Panc1 (cell line): ENCODE measurements around the gene ZNF407. TPM values are rescaled to one million over a fixed set of nuclear protein-coding genes. Genes with fewer than 3 reads are reported as not detected.

Experiments used
- ATAC-seq: fragments of 200-7000 bp; cut with Tn5 transposase; 2 replicates; pipeline ENCODE4 v1.9.1; 2020; ENCODE audit warnings: mild to moderate bottlenecking, moderate library complexity
- BruUV-seq: library from RNA; stranded (reverse); fragments of 400-500 nt; replicated peaks from 2 replicates; lab custom pipeline; 2021; lab: Mats Ljungman, UMichigan
- CTCF ChIA-PET: fragments of 300-600 bp; sonication (Branson Sonifier 250); formaldehyde crosslinking; loops from one replicate; lab custom pipeline; 2022; ENCODE audit warnings: antibody characterized with exemption; lab: Charles Lee
- POLR2A ChIA-PET: fragments of 300-600 bp; sonication (Branson Sonifier 250); formaldehyde crosslinking; loops from one replicate; lab custom pipeline; 2022; ENCODE audit warnings: antibody characterized with exemption; lab: Charles Lee
- DNase-seq: peaks from one replicate; pipeline ENCODE4 v3.0.0-alpha.2; 2010; ENCODE audit warnings: low read depth, low spot score
- H3K27ac ChIP-seq: 2 replicates; pipeline ENCODE4 v1.5.1; 2011; ENCODE audit warnings: mild to moderate bottlenecking, low read length, inconsistent platforms
- H3K27me3 ChIP-seq: fragments of 200-500 bp; sonication (Bioruptor generic); 2 replicates; pipeline ENCODE4 v1.6.0; 2014; ENCODE audit warnings: low read length, inconsistent platforms; ENCODE audit not compliant: control insufficient read depth, insufficient read depth
- H3K36me3 ChIP-seq: fragments of 200-500 bp; sonication (Bioruptor generic); 2 replicates; pipeline ENCODE4 v1.5.1; 2014; ENCODE audit warnings: inconsistent platforms, mild to moderate bottlenecking, low read length, moderate library complexity; ENCODE audit not compliant: control insufficient read depth, insufficient read depth
- H3K4me1 ChIP-seq: 2 replicates; pipeline ENCODE4 v1.5.1; 2011; ENCODE audit warnings: inconsistent platforms, mild to moderate bottlenecking, low read length, moderate library complexity; ENCODE audit not compliant: control insufficient read depth, insufficient read depth
- H3K4me3 ChIP-seq, 2 experiments: 2 replicates each; pipeline ENCODE4 v1.5.1; 2011 to 2012; ENCODE audit warnings: low read depth in 2 of 2, low read length in 2 of 2, mild to moderate bottlenecking in 2 of 2, inconsistent platforms in 1 of 2, moderate library complexity in 1 of 2
- H3K9me3 ChIP-seq: fragments of 200-500 bp; sonication (Bioruptor generic); 2 replicates; pipeline ENCODE4 v1.5.1; 2014; ENCODE audit warnings: low read depth, mild to moderate bottlenecking, inconsistent platforms, low read length, moderate library complexity; ENCODE audit not compliant: control insufficient read depth, insufficient read depth
- CTCF ChIP-seq: fragments of 450-650 bp; IDR thresholded peaks from 2 replicates; pipeline ENCODE4 v1.5.1; 2017; ENCODE audit warnings: mild to moderate bottlenecking
- POLR2AphosphoS5 ChIP-seq: IDR thresholded peaks from 2 replicates; pipeline ENCODE4 v1.6.1; 2012; ENCODE audit warnings: mild to moderate bottlenecking, low read depth, low read length, moderate library complexity
- REST ChIP-seq, 2 experiments: IDR thresholded peaks; 2 replicates each; pipeline ENCODE4 v1.6.1; 2011 to 2012; ENCODE audit warnings: low read depth in 2 of 2, control low read depth in 1 of 2, low read length in 1 of 2, mild to moderate bottlenecking in 1 of 2, moderate library complexity in 1 of 2; ENCODE audit not compliant: insufficient read depth in 1 of 2
- SIN3A ChIP-seq: IDR thresholded peaks from 2 replicates; pipeline ENCODE4 v1.6.1; 2012; ENCODE audit warnings: low read depth, mild to moderate bottlenecking, low read length, moderate library complexity, borderline replicate concordance; ENCODE audit not compliant: insufficient read depth
- TCF7L2 ChIP-seq: IDR thresholded peaks from 2 replicates; pipeline ENCODE4 v1.6.1; 2011; ENCODE audit warnings: mild to moderate bottlenecking, low read depth, low read length, inconsistent platforms
- in situ Hi-C: cut with HindIII; loops from 2 replicates; pipeline ENCODE4 v1.10.0; 2016; ENCODE audit warnings: low sequenced_read_pairs, low pct_unique_long_range_greater_than_20kb
- intact Hi-C: fragments of 100-400 bp; cut with micrococcal nuclease; formaldehyde crosslinking; loops from one replicate; pipeline ENCODE4 v1.10.0; 2022; ENCODE audit not compliant: unreplicated experiment
- total RNA-seq: library from RNA; stranded (reverse); gene quantifications from one replicate; pipeline ENCODE4 v1.2.1, GENCODE V29; 2021; ENCODE audit not compliant: unreplicated experiment

ZNF407 gene
- total RNA-seq, 1 experiment from 2014 or later = 16.8 TPM

GRCh38 chr18:75016025-75016717 lies 418.5 kb downstream of the ZNF407 start:
- H3K4me1 ChIP-seq = no peaks in the 10 kb centered on the region
- H3K36me3 ChIP-seq = no peaks in the 10 kb centered on the region
- ATAC-seq = no peak
- BruUV-seq = no TSS peak
- ChIA-PET POLR2A (no interaction called here), CTCF (no interaction called here)
- TF ChIP-seq CTCF = no peak
- no peak for TF ChIP-seq POLR2AphosphoS5
- no peak for TF ChIP-seq TCF7L2
- TF ChIP-seq REST (IDR thresholded peaks at IDR 0.05; ENCODE audit: insufficient read depth in 1 of 2, low read depth in 2 of 2, low read length in 1 of 2) = no peak
- no peak for TF ChIP-seq SIN3A
- intact Hi-C loops (no loop called here), in situ Hi-C loops (no loop called here)
- no peak overlapping the region for H3K27ac ChIP-seq
- no peaks in the 10 kb centered on the region for H3K9me3 ChIP-seq
- no peak for DNase-seq
- H3K4me3 ChIP-seq = no peak overlapping the region
- no peaks in the 10 kb centered on the region for H3K27me3 ChIP-seq

- H3K9me3 ChIP-seq = no peaks in the 10 kb centered on the region
- DNase-seq (no peak), ATAC-seq (no peak)
- intact Hi-C loops (no loop called here), in situ Hi-C loops (no loop called here)
- H3K27ac ChIP-seq = no peak overlapping the region
- no peaks in the 10 kb centered on the region for H3K27me3 ChIP-seq
- TF ChIP-seq CTCF = no peak
- TF ChIP-seq SIN3A = no peak
- no peak for TF ChIP-seq POLR2AphosphoS5
- no peak for TF ChIP-seq REST (IDR thresholded peaks at IDR 0.05; ENCODE audit: insufficient read depth in 1 of 2, low read depth in 2 of 2, low read length in 1 of 2)
- no peak for TF ChIP-seq TCF7L2
- ChIA-PET CTCF (interaction anchor here (0.6 kb wide), 1 partner anchor 16 kb away, joined by 6 read pairs; no protein-coding TSS in a partner anchor), POLR2A (no interaction called here)
- no peak overlapping the region for H3K4me3 ChIP-seq
- no peaks in the 10 kb centered on the region for H3K4me1 ChIP-seq
- H3K36me3 ChIP-seq = no peaks in the 10 kb centered on the region
- BruUV-seq = no TSS peak
These were observed 425.8 kb downstream of the ZNF407 start for GRCh38 chr18:75023473-75023872.
